SKM-1 treated with dmso at 0.1 percent for 144 hours (cell line): ENCODE data around the gene ZSWIM7.
"Not testable (repeated sequence)": the region's sequence is repeated elsewhere in the genome, so short reads cannot be mapped to it uniquely, and the experiment has no call there.

Source experiments
- DNase-seq: peaks from one replicate; lab custom pipeline; 2025; ENCODE audit not compliant: unreplicated experiment; lab: John Stamatoyannopoulos, UW

ZSWIM7 gene

DNA sequence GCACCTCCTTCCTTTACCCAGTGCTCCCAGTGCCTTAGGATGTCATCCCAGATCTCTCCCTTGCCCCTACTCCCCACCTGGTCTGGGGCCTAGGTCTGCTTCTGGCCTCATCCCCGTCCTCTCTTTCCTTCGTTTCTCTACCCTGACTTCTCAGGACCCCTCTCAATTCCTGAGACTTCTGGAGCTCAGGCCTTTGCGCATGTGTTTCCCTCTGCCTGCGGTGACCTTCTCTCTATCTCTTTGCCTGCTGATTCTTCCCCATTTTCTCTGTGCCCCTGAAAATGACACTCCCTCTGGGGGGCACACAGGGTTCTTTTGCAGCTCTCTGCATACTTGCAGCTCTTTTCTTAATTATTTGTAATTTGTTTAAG, 41.0 kb downstream of the ZSWIM7 start:
- no peak for DNase-seq

- no peak for DNase-seq
These were observed 41.7 kb downstream of the ZSWIM7 start for GRCh38 chr17:15957608-15958307.

- DNase-seq = no peak
These were observed 42.3 kb downstream of the ZSWIM7 start for GRCh38 chr17:15957206-15957605.

DNA sequence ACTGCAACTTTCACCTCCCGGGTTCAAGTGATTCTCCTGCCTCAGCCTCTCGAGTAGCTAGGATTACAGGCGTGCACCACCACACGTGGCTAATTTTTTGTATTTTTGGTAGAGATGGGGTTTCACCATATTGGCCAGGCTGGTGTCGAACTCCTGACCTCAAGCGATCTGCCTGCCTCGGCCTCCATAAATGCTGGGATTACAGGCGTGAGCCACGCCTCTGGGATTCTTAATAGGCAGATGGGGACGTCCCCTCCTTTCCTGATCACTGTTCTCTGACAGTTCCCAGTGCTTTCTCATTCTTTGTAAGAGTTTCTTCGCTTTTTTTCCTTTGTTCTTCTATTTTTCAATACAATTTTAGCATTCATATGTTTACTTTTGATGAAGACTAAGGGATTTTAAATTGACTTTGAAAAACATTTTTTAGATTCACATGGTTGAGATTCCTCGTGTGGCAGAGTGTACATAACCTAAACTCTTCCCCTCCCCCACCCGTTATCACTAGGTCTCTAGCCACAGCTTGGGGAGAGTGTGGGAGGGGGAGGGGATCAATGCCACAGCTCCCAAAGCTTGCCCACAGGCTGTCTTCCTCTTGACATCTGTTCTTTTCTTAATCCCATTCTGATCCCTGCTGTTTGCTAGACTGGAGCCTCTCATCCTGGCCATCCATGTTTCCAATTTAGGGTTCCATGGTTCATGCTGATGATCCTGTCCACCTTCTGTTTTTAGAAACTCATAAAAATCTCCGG, 43.5 kb downstream of the ZSWIM7 start:
- no peak for DNase-seq

DNA sequence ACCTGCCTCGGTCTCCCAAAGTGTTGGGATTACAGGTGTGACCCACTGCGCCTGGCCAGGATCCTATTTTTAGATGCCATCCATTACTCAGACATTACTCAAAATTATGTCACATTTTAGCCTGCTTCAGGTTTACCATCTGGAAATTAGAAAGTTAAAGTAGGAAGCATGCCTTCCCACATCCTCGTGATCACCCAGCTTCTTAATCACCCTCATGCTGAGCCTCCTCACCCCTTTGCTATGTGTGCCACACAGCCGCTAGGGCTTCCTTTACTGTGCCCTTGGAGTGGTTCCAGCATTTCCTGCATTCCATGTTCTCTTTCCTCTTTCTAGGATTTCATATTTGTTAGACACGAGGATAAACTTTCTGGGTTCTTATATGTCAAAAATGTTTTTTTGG, 45.3 kb downstream of the ZSWIM7 start:
- DNase-seq = no peak

DNA sequence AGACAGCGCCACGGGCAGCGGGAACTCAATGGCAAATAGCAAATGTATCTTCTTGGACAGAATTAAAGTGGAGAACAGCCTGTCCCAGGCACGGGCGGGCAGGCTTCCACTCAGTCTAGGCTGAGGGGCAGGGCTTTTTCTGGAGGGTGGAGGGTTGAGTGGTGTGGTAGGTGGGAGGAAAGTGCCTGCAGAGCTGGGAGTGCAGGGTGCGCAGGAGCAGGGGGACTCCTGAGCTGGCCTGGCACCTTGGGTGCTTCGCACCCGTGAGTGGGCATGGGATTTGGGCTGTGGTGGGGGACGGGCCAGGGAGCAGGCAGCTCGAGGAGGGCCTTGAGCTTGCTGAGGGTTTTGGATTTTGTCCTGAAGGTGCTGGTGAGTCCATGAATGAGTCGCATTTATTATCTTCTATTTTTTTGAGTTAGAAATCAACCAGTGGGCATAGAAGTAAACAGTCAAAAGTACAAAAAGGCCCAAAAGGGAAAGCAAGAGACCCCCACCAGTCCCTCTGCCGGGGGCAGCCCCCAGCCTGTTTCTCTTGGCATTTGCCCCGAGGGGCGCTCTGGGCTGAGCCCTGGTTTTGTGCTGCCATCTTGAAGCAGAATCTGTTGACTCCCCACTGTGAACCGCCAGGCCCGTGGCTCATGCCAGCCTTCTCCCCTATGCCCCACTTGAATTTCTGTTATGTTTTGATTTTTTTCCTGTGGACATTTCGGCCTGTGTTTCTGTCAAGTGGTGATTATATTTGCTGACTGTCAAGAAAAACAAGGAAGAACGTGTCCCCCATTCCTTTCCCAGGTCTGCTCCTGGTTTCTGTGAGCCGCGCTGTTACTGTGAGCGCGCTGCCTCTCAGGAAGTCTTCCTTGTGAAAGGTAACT, 46.4 kb downstream of the ZSWIM7 start:
- no peak for DNase-seq

- no peak for DNase-seq
These were observed 47.4 kb downstream of the ZSWIM7 start for GRCh38 chr17:15952048-15952532.

- no peak for DNase-seq
These were observed 48.0 kb downstream of the ZSWIM7 start for GRCh38 chr17:15951368-15952047.

DNA sequence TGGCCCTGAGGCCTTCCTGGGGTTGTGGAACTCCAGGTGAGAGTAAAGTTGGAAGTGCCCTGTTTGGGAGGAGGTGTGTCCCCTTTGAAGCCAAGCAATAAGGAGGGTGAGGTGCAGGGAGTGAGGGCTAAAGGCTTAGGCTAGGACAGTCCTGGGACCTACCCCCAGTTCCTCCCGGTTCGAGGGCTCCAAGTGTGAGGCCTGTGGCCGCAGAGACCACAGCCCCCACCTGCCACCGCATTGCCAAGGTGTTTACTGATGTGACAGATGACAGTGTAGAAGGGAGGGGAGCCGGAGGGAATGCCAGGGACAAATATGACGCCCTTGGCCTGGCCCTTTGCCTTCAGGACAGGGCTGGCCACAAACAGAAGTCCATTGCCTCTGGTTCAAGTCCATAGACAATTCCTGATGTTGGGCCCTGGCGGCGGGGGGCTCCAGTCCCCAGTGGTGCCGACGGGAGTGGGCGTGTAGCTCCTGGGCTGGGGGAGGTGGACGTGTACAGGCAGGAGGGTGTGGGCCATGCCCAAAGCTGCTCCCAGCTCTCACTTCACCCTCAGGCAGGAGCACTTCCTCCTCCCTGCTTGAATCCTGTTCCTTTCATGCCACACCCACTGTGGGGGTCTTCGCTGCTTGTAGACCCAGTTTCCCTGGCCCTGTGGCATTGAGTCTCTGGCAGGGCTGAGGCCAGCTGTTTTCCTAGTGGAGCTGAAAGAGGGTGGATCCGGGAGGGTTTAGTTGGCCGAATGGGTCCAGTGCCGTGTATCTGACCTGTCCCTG, 51.3 kb downstream of the ZSWIM7 start:
- no peak for DNase-seq

GRCh38 chr17:15947271-15947670, 52.2 kb downstream of the ZSWIM7 start:
- DNase-seq = no peak

DNA sequence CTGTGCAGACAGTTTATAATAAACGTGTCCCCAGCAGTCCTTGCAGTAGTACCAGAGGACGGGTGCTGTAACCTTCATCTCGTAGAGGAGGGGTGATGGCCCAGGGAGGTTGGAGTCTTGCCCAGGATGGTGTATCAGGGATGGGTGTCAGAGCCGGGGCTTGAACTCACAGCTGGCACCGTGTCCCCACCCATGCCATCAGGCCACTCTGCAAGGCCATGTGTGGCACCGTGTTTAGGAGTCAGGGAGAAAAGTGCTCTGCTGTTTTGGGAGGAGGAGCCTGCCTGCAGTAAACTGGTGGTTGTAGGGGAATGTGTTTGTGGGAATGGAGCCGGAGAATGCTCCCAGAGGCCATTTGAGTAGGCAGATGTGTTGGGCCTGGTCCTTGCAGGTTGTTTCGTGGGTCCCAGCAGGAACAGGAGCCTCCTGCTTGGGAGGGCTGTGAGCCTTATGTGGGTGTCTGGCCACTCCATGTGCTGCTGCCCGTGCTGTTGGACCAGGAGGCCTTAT, 52.8 kb downstream of the ZSWIM7 start:
- no peak for DNase-seq

DNA sequence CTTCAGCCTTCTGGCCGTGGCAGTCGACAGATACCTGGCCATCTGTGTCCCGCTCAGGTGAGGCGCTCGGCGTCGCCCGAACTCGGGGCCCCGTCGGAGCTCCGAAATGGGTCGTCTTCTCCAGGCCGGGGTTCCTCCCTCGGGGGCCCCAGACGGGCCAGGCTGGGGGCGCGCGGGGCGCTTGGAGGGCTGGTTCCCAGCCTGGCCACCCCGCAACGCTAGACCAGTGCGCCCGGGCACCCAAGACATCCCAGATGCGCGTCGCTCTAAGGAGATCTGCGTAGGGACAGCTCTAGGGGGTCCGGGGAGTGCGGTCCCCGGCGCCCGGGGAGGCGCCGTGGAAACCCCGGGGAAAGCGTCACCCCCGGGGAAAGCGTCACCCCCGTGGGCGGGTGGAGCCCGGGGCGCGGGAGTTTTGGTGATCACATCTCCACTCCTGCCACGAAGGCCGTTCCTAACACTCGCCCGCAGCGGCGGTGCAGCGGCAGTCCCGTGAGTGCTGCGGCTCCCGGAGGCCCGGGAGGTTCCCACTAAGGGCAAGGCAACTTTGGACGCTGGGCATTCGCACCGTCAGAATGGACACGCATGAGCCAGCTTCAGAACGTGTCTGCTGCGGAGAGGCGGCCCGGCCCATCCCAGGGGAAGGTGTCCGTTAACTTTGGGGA, 53.8 kb downstream of the ZSWIM7 start:
- no peak for DNase-seq

DNA sequence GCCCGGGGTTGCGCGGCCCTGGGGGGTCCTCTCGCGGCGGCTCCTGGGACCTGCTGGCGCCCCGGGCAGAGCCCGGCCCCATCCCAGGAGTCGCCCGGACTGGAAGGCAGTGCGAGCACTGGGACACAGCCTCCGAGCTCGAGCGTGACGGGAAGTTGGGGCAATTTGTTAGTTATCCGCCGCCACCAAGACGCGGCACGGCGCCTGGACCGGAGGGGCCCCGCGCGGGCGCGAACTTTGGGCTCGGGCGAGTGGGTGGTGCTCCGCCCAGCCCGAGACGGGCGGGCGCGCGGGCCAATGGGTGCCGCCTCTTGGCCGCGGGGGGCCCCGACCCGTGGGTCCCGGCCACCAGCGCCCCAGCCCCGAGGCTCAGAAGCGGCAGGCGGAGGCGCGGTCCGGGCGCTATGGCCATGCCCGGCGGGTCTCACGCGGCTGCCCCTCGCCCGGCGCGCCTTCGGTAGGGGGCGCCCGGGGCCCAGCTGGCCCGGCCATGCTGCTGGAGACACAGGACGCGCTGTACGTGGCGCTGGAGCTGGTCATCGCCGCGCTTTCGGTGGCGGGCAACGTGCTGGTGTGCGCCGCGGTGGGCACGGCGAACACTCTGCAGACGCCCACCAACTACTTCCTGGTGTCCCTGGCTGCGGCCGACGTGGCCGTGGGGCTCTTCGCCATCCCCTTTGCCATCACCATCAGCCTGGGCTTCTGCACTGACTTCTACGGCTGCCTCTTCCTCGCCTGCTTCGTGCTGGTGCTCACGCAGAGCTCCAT, 54.6 kb downstream of the ZSWIM7 start, which contains the start of gene ADORA2B:
ADORA2B (plus strand) TSS at position 372 of the 768 bp plus-strand sequence; CDS start at position 491, 119 bp downstream.
- DNase-seq = peak; percentile 44

- DNase-seq = no peak
These were observed 55.3 kb downstream of the ZSWIM7 start for GRCh38 chr17:15943971-15944758.

DNA sequence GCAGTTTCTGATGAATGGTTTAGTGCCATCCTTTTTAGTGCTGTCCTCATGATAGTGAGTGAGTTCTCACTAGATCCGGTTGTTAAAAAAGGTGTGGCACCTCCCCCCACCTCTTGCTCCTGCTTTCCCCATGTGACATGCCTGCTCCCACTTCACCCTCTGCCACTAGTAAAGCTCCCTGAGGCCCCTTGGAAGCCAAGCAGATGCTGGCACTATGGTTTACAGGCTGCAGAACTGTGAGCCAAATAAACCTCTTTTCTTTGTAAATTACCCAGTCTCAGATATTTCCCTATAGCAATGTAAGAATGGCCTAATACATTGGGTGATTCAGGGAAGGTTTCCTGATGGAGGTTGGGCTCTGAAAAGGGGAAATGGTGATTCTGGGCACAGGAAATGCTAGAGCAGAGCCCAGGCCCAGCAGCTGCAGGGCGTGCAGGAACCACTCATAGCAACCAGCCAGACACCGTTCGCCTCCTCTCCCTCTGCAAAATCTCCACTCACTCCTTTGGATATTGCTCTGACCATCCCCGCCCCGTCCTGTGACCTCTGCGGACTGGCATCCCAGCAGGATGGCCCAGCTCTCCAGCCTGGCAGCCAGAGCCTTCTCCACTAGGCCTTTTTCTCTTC, 57.2 kb downstream of the ZSWIM7 start:
- DNase-seq = peak; percentile 77

DNA sequence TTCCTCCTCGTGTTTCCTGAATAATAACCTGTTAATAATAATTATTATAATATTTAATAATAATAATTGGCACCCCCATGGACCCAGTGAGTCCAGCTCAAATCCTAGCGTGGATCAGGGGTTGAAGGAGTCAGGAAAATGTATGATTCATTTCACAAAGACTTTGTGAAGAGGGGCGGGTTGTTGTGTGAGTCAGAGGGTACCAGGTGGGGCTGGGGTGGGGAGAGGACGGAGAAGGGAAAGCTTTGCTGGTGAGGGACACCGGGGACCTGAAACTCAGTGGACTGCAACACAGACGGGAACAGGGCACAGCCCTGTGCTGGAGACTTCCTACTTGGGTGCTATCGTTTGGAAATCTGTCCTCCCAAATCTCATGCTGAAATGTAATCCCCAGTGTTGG, 57.7 kb downstream of the ZSWIM7 start:
- DNase-seq = no peak

GRCh38 chr17:15936481-15936880, 63.0 kb downstream of the ZSWIM7 start:
- not testable (repeated sequence) for DNase-seq
